ENCODE results near the gene KLHL1. TPM values are rescaled to one million over a fixed set of nuclear protein-coding genes. Genes with fewer than 3 reads are reported as not detected.

The KLHL1 gene
- total RNA-seq, 4 donors from 2014 or later, result not detected

- Histone ChIP-seq H3K4me1 (no peaks in the 10 kb centered on the region), H3K9me3 (no peaks in the 10 kb centered on the region), H3K36me3 (no peaks in the 10 kb centered on the region), H3K27me3 (no peaks in the 10 kb centered on the region), H3K4me3 (no peak overlapping the region), H3K27ac (no peak overlapping the region)
- TF ChIP-seq CTCF (IDR thresholded peaks at IDR 0.05) (no peak), POLR2A (IDR thresholded peaks at IDR 0.05) (no peak)
- no peak for DNase-seq
Measured at GRCh38 chr13:69681722-69682121, 426.5 kb downstream of the KLHL1 start.

GRCh38 chr13:69677343-69677742, 430.9 kb downstream of the KLHL1 start:
- no peaks in the 10 kb centered on the region for H3K9me3 ChIP-seq
- no peaks in the 10 kb centered on the region for H3K4me1 ChIP-seq
- TF ChIP-seq POLR2A (IDR thresholded peaks at IDR 0.05), result no peak
- TF ChIP-seq CTCF (IDR thresholded peaks at IDR 0.05), result no peak
- no peak overlapping the region for H3K4me3 ChIP-seq
- no peak overlapping the region for H3K27ac ChIP-seq
- no peaks in the 10 kb centered on the region for H3K36me3 ChIP-seq
- DNase-seq, result no peak
- no peaks in the 10 kb centered on the region for H3K27me3 ChIP-seq

- no peaks in the 10 kb centered on the region for H3K9me3 ChIP-seq
- DNase-seq, result no peak
- TF ChIP-seq POLR2A (IDR thresholded peaks at IDR 0.05), result no peak
- TF ChIP-seq CTCF (IDR thresholded peaks at IDR 0.05), result no peak
- H3K27me3 ChIP-seq, result no peaks in the 10 kb centered on the region
- no peak overlapping the region for H3K27ac ChIP-seq
- no peaks in the 10 kb centered on the region for H3K4me1 ChIP-seq
- H3K36me3 ChIP-seq, result no peaks in the 10 kb centered on the region
- H3K4me3 ChIP-seq, result no peak overlapping the region
Measured at GRCh38 chr13:69676286-69676685, 432.0 kb downstream of the KLHL1 start.

GRCh38 chr13:69660155-69660554, 448.1 kb downstream of the KLHL1 start:
- TF ChIP-seq CTCF (IDR thresholded peaks at IDR 0.05) (no peak), POLR2A (IDR thresholded peaks at IDR 0.05) (no peak)
- Histone ChIP-seq H3K27ac (no peak overlapping the region), H3K9me3 (peaks cover 0 to 4% (median 0%) of the 10 kb centered on the region in 4 donors), H3K4me3 (no peak overlapping the region), H3K36me3 (no peaks in the 10 kb centered on the region), H3K4me1 (no peaks in the 10 kb centered on the region), H3K27me3 (no peaks in the 10 kb centered on the region)
- no peak for DNase-seq

GRCh38 chr13:69657676-69658075, 450.6 kb downstream of the KLHL1 start:
- Histone ChIP-seq H3K4me3 (no peak overlapping the region), H3K36me3 (no peaks in the 10 kb centered on the region), H3K4me1 (no peaks in the 10 kb centered on the region), H3K27ac (no peak overlapping the region), H3K27me3 (no peaks in the 10 kb centered on the region), H3K9me3 (peaks cover 0 to 4% (median 0%) of the 10 kb centered on the region in 4 donors)
- DNase-seq, result no peak
- TF ChIP-seq POLR2A (IDR thresholded peaks at IDR 0.05) (no peak), CTCF (IDR thresholded peaks at IDR 0.05) (no peak)

GRCh38 chr13:69654392-69654791, 453.9 kb downstream of the KLHL1 start:
- H3K27ac ChIP-seq, result no peak overlapping the region
- H3K4me3 ChIP-seq, result no peak overlapping the region
- no peak for TF ChIP-seq CTCF (IDR thresholded peaks at IDR 0.05)
- no peak for TF ChIP-seq POLR2A (IDR thresholded peaks at IDR 0.05)
- H3K36me3 ChIP-seq, result no peaks in the 10 kb centered on the region
- no peaks in the 10 kb centered on the region for H3K27me3 ChIP-seq
- DNase-seq, result no peak
- H3K4me1 ChIP-seq, result no peaks in the 10 kb centered on the region
- H3K9me3 ChIP-seq, result no peaks in the 10 kb centered on the region

All from Peyer's patch (tissue), 4 donors.